ENCODE results near the gene TPRG1L.

TPRG1L gene

DNA sequence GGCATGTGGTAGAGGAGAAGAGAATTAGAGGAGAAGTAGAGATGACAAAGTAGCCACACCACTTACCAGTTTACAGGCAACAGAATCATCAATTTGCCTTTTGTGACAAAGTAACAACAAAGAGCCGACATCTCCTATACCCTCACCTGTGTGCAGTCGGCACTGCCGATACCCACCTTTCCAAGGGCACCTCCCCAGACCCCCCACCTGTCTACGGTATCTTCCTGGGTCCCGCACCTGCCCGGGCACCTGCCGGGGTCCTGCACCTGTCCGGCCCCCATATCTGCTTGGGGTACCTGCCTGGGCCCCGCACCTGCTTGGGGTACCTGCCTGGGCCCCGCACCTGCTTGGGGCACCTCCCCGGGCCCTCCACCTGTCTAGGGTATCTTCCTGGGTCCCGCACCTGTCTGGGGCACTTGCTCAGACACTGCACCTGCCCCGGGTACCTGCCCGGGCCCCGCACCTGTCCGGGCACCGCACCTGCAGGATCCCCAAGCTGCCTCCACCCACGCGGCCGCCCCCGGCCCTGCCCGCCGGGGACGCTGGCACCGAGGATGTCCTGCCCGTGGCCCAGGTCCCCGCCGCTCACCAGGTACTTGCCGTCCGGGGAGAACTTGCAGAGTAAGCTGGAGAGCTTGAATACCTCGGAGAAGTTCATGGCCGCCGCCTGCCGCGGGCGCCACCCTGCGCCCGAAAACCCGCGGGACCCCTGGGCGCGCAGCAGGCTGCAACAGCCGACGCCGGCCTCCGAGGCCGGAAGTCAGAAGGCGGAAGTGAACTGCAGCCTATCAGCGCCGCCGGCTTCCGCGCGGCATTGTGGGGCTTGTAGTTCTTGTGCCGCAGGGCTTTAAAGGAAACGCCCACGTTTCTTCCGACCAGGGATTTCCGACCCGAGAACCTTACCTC, 24.8 kb downstream of the TPRG1L start, which contains the start of gene WRAP73:
Gene WRAP73 (minus strand): TSS at position 762 of the 906 bp plus-strand sequence. CDS start 104 bp downstream, at position 658.
- DNase-seq: peak; percentile 72

GRCh38 chr1:3650248-3651025, 25.6 kb downstream of the TPRG1L start:
- no peak for DNase-seq

DNA sequence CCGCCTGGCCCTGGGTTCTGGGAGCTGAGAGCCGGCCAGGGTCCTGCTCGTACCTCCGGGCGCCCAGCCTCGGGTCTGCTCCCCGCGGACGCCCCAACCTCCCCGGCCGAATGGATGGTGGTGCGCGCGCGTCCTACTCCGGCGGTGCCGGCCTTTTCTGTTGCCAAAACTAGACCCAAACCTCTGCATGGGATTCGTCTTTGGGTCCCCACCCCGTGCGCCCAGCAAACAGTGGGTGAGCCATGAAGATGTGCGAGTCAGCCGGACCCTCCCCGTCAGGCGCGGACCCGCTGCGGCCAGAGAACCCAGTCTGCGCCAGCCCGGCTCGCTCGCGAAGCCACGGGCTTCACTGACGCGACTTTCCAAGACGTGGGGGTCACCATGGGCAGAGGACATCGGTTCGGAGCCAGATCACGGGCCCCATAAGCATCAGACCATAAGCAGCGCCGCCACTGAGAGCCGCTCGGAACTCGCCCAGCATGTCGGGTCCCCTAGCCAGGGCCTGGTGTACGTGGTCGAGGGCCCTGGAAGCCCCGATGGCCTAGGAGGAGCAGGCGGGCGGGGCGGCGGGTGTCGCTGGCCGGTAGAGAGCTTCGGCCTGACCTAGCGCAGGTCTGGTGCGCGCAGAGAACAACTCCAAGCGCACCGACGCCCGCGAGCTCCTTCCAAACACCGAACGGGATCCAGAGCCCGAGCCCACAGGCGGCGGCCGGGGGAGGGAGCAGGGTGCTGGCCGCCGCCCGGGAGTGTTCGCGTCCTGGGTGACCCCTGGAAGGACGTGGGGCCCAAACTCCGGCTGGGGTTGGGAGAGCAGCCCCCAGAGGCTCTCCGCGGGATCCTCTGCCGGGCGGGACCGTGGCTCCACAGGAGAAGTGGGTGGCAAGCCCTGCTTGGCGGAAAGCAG, 26.5 kb downstream of the TPRG1L start:
- DNase-seq: no peak

GRCh38 chr1:3651930-3652547, 27.2 kb downstream of the TPRG1L start, which contains the start of gene TP73:
TSS of gene TP73 (plus strand) at chr1:3652516. CDS start at chr1:3682366, 29,850 bp downstream.
- peak; percentile 20 for DNase-seq

DNA sequence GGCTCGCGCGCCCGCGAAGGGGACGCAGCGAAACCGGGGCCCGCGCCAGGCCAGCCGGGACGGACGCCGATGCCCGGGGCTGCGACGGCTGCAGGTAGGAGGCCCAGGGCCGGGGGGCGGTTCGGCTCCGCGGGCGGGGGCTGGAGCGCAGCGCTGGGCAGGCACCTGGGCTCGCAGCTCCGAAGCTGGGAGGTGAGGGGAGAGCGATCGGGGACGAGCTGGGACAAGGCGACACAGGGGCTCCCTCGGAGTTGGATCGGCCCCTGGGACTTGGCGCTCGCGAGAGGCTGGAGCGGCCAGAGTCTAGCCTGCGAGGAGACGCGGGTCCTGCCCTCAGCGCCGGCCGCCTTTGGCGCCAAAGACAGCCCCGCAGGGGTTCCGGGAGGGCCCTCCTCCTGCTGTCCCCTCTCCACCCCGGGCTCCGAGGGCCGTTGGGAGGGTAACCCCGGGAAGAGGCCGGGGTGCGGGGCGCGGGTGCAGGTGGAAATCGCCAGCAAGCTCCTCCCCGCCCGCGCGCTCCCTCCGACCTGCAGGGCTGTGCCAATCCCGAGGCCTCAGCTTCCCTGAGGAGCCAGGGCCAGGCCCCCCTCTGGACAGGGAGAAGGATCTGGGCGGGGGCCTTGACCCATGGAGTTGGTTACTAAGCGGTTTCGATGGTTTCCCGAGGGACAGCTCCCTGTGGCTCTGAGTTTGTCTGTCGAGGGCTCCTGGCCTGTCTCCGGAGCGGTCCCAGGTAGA, 27.9 kb downstream of the TPRG1L start:
- DNase-seq: no peak

DNA sequence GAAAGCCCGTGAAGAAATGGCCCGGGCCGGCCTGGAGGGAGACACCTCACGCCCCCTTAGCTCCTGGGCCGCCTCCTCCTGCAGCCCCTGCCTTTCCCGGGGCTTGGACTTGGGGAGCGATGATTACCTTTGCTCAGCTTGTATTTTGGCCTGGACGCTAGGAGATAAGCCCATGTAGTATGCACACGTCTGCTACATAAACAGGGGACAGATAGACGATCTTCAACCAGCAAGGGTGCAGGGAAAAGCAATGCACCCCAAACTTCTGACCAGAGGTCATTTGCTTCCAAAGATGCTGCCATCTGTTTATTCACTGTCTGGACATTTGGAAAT, 28.4 kb downstream of the TPRG1L start:
- no peak for DNase-seq

GRCh38 chr1:3654549-3655281, 29.9 kb downstream of the TPRG1L start:
- no peak for DNase-seq

GRCh38 chr1:3656450-3657095, 31.8 kb downstream of the TPRG1L start:
- no peak for DNase-seq

GRCh38 chr1:3657096-3657475, 32.3 kb downstream of the TPRG1L start:
- no peak for DNase-seq

DNA sequence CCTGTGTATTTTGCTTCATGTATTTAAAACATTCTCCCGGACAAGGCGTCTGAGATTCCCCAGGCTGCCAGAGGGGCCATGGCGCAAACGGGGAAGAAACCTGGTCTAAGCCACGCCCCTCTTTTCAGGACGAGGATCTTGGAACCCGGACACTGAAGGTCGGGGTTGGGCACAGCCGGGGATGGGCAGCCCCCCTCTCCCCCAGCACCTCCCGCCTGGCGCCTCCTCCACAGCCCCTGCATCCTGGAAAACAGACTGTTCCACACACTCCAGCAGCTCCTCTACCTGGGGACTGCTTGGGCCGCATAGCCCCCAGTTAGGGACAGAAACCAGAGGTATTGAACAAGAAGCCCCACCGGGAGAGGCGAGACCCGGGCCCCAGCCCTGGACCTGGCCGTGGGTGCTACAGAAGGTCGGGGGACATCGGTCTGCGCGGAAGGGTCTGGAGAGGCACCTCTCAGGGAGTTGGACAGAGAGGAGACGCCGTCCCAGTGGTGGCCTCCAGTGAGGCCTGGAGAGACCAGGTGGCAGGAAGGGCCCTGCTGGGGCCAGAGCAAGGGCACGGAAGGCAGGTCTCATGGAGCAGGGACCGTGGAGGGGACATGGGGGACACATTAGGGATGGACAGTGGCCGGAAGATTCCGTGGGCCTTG, 32.9 kb downstream of the TPRG1L start:
- DNase-seq: no peak

GRCh38 chr1:3658231-3658615, 33.4 kb downstream of the TPRG1L start:
- peak; percentile 21 for DNase-seq

GRCh38 chr1:3659093-3659492, 34.3 kb downstream of the TPRG1L start:
- no peak for DNase-seq

- DNase-seq: no peak
These were observed 35.9 kb downstream of the TPRG1L start for GRCh38 chr1:3660704-3661103.

- DNase-seq: no peak
These were observed 36.8 kb downstream of the TPRG1L start for GRCh38 chr1:3661631-3662030.

GRCh38 chr1:3662080-3662671, 37.4 kb downstream of the TPRG1L start:
- DNase-seq: no peak

- DNase-seq: no peak
These were observed 39.3 kb downstream of the TPRG1L start for GRCh38 chr1:3663999-3664699.

DNA sequence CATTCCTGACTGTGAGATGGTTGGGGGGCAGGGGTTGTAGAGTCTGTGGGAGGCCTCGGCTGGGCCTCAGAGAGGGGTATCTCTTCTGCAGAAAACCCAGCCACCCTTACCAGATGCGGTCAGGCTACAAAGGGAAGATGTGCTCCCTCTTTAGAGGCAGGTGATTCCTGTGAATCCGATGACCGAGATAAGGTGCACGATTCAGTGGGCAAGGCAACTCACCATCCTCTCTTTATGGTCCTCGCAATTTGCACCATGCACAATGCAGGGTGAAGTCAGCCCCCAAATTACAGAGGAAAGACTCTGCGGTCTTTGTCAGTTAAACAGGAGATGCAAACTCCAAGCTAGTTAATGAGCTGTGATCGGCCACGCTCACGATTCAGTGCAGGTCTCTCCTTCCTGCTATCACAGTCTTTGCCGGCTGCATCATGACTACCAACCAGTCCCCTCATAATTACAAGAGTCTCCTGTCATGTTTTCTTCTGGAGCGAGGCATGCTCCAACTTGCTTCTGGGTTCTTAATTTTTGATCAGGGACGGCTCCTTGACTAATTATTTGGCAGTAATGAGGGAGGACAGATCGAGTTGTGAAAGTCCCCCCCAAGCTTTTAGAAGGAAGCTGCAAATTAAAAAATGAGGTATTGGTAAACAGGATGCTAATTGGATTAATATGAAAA, 40.0 kb downstream of the TPRG1L start:
- DNase-seq: no peak

GRCh38 chr1:3668148-3668547, 43.3 kb downstream of the TPRG1L start:
- no peak for DNase-seq

Data from NCI-H748 treated with DMSO at 0.1 percent for 48 hours (cell line).